HEK293 (cell line): Measurements from ENCODE around the gene SYNPR.
A peak's percentile ranks its signal among the peaks of the same experiment; 100 is the strongest.

Experiments
- CTCF ChIA-PET: fragments of 350-600 bp; formaldehyde crosslinking; extraction: SDS; loops from one replicate; lab custom pipeline; 2021; ENCODE audit warnings: antibody characterized with exemption; lab: Yijun Ruan, JAX
- POLR2A ChIA-PET: fragments of 300-600 bp; formaldehyde crosslinking; extraction: SDS; loops from one replicate; lab custom pipeline; 2020; ENCODE audit warnings: antibody characterized with exemption, inconsistent platforms; lab: Yijun Ruan, JAX
- H3K27ac ChIP-seq: fragments of 200-500 bp; sonication (Bioruptor generic); 2 replicates; pipeline ENCODE4 v1.5.1; 2014; ENCODE audit warnings: low read depth, low read length, control low read depth, inconsistent platforms; ENCODE audit errors: extremely low read depth
- H3K36me3 ChIP-seq, 2 experiments: fragments of 200-500 bp in 1 of 2; sonication (Bioruptor generic) in 1 of 2; 1 replicate in 1 of 2; 2 replicates in 1 of 2; pipeline ENCODE4 v1.5.1; 2014 to 2017; ENCODE audit warnings: inconsistent platforms in 2 of 2, low read length in 2 of 2; ENCODE audit not compliant: control insufficient read depth in 2 of 2, insufficient read depth in 1 of 2
- H3K4me1 ChIP-seq: fragments of 200-500 bp; sonication (Bioruptor generic); 2 replicates; pipeline ENCODE4 v1.5.1; 2014; ENCODE audit warnings: mild to moderate bottlenecking, low read length, inconsistent platforms; ENCODE audit not compliant: control insufficient read depth, insufficient read depth
- H3K4me3 ChIP-seq: 2 replicates; pipeline ENCODE4 v1.5.1; 2011; ENCODE audit warnings: low read depth, mild to moderate bottlenecking, control low read depth, low read length, moderate library complexity
- H3K9me3 ChIP-seq: fragments of 200-500 bp; sonication (Bioruptor generic); 2 replicates; pipeline ENCODE4 v1.5.1; 2014; ENCODE audit warnings: low read depth, low read length, inconsistent platforms; ENCODE audit not compliant: control insufficient read depth, insufficient read depth
- KLF7 ChIP-seq: fragments of 450-650 bp; formaldehyde crosslinking; IDR thresholded peaks from 2 replicates; pipeline ENCODE4 v1.5.1; 2016; ENCODE audit warnings: missing biosample characterization, missing genetic modification characterization, borderline replicate concordance
- ZBTB7A ChIP-seq: fragments of 450-650 bp; formaldehyde crosslinking; IDR thresholded peaks from 2 replicates; pipeline ENCODE4 v1.5.1; 2016; ENCODE audit warnings: low read depth, missing biosample characterization, missing genetic modification characterization
- ZNF114 ChIP-seq: fragments of 450-650 bp; formaldehyde crosslinking; IDR thresholded peaks from 2 replicates; pipeline ENCODE4 v1.5.0; 2017; ENCODE audit warnings: missing biosample characterization, missing genetic modification characterization
- ZNF121 ChIP-seq: fragments of 450-650 bp; formaldehyde crosslinking; IDR thresholded peaks from 2 replicates; pipeline ENCODE4 v1.5.1; 2016; ENCODE audit warnings: missing biosample characterization, missing genetic modification characterization
- ZNF175 ChIP-seq: fragments of 450-650 bp; formaldehyde crosslinking; IDR thresholded peaks from 2 replicates; pipeline ENCODE4 v1.5.1; 2016; ENCODE audit warnings: missing biosample characterization, missing genetic modification characterization
- ZNF23 ChIP-seq: fragments of 450-650 bp; formaldehyde crosslinking; IDR thresholded peaks from 2 replicates; pipeline ENCODE4 v1.5.1; 2016; ENCODE audit warnings: missing biosample characterization, missing genetic modification characterization, borderline replicate concordance
- ZNF248 ChIP-seq: fragments of 450-650 bp; formaldehyde crosslinking; IDR thresholded peaks from 2 replicates; pipeline ENCODE4 v1.5.1; 2017; ENCODE audit warnings: missing biosample characterization, missing genetic modification characterization
- ZNF335 ChIP-seq: fragments of 450-650 bp; formaldehyde crosslinking; conservative IDR thresholded peaks from 2 replicates; pipeline ENCODE4 v1.5.1; 2016; ENCODE audit warnings: missing biosample characterization, missing genetic modification characterization
- ZNF366 ChIP-seq: fragments of 450-650 bp; formaldehyde crosslinking; conservative IDR thresholded peaks from 2 replicates; pipeline ENCODE4 v1.5.1; 2016; ENCODE audit warnings: missing biosample characterization, missing genetic modification characterization
- ZNF544 ChIP-seq: fragments of 450-650 bp; formaldehyde crosslinking; IDR thresholded peaks from 2 replicates; pipeline ENCODE4 v1.5.0; 2017; ENCODE audit warnings: missing biosample characterization, missing genetic modification characterization
- ZNF670 ChIP-seq: fragments of 450-650 bp; formaldehyde crosslinking; IDR thresholded peaks from 2 replicates; pipeline ENCODE4 v1.5.1; 2016; ENCODE audit warnings: missing biosample characterization, missing genetic modification characterization, low read depth
- ZNF792 ChIP-seq: fragments of 450-650 bp; formaldehyde crosslinking; IDR thresholded peaks from 2 replicates; pipeline ENCODE4 v1.5.1; 2016; ENCODE audit warnings: missing biosample characterization, missing genetic modification characterization
- ZNF843 ChIP-seq: fragments of 450-650 bp; formaldehyde crosslinking; IDR thresholded peaks from 2 replicates; pipeline ENCODE4 v1.5.1; 2016; ENCODE audit warnings: missing biosample characterization, missing genetic modification characterization
- TF ChIP-seq, protein P1 (sequence below): fragments of 450-650 bp; formaldehyde crosslinking; IDR thresholded peaks from 2 replicates; pipeline ENCODE4 v1.5.1; 2016; ENCODE audit warnings: missing biosample characterization, missing genetic modification characterization, low read depth
- TF ChIP-seq, protein P2 (sequence below): fragments of 450-650 bp; formaldehyde crosslinking; IDR thresholded peaks from 2 replicates; pipeline ENCODE4 v1.5.1; 2016; ENCODE audit warnings: missing biosample characterization, missing genetic modification characterization
- TF ChIP-seq, protein P3 (sequence below): fragments of 450-650 bp; formaldehyde crosslinking; conservative IDR thresholded peaks from 2 replicates; pipeline ENCODE4 v1.5.1; 2016; ENCODE audit warnings: low read depth, missing biosample characterization, missing genetic modification characterization
- TF ChIP-seq, protein P4 (sequence below): fragments of 450-650 bp; formaldehyde crosslinking; IDR thresholded peaks from 2 replicates; pipeline ENCODE4 v1.5.1; 2016; ENCODE audit warnings: missing biosample characterization, missing genetic modification characterization
- TF ChIP-seq, protein P5 (sequence below): IDR thresholded peaks from 2 replicates; pipeline ENCODE4 v1.6.1; 2011; ENCODE audit warnings: mild to moderate bottlenecking, low read depth, low read length, borderline replicate concordance

The SYNPR gene

DNA sequence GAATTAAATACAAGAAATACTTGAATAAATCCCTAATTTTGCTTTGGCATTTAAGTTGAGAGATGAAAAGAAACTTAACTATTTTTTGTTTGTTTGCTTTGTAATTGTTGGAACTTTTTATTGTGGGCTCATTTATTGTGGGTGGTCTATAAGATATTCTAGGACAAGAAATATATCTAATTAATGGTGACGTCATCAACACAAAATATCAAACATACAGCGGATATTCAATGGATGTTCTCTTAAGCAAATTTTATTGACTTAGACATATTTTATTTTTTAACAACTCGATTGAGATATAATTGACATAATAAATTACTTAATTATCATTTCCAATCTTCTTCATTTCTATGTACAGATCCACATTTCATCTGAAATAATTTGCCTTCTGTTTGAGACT lies 30.0 kb downstream of the SYNPR start:
- TF ChIP-seq, protein P1, sequence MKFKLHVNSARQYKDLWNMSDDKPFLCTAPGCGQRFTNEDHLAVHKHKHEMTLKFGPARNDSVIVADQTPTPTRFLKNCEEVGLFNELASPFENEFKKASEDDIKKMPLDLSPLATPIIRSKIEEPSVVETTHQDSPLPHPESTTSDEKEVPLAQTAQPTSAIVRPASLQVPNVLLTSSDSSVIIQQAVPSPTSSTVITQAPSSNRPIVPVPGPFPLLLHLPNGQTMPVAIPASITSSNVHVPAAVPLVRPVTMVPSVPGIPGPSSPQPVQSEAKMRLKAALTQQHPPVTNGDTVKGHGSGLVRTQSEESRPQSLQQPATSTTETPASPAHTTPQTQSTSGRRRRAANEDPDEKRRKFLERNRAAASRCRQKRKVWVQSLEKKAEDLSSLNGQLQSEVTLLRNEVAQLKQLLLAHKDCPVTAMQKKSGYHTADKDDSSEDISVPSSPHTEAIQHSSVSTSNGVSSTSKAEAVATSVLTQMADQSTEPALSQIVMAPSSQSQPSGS (tag by site-specific recombination) = peak; percentile 77
- no peak for TF ChIP-seq ZNF121 (tag by site-specific recombination)
- POLR2A ChIA-PET = no interaction called here
- H3K4me1 ChIP-seq = no peaks in the 10 kb centered on the region
- no peak overlapping the region for H3K4me3 ChIP-seq
- H3K36me3 ChIP-seq = no peaks in the 10 kb centered on the region
- H3K27ac ChIP-seq = no peak overlapping the region
- CTCF ChIA-PET = no interaction called here
- no peaks in the 10 kb centered on the region for H3K9me3 ChIP-seq

DNA sequence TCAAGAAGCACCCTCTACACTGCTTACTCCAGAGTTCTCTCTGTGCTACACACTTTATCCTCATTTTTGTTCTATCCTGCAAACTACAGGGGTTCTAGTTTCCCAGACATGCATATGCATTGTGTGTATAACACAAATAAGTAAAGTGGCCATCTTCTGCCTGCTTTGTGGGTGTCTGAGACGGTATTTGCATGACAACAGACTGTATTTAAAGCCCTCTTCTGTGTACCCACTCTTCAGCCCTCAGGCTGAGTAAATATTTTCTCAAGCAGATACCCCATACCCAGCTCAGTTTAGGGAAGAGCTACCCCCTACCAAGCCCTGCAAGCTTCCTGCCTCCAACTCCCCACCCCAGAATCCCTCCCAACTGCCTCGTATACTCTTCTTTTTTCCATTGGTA lies 31.7 kb downstream of the SYNPR start:
- ChIA-PET POLR2A (no interaction called here), CTCF (no interaction called here)
- H3K9me3 ChIP-seq = no peaks in the 10 kb centered on the region
- no peaks in the 10 kb centered on the region for H3K4me1 ChIP-seq
- no peaks in the 10 kb centered on the region for H3K36me3 ChIP-seq
- TF ChIP-seq ZNF114 (tag by site-specific recombination) = no peak
- no peak for TF ChIP-seq ZBTB7A (tag by site-specific recombination)
- TF ChIP-seq KLF7 (tag by site-specific recombination) = no peak
- TF ChIP-seq, protein P2, sequence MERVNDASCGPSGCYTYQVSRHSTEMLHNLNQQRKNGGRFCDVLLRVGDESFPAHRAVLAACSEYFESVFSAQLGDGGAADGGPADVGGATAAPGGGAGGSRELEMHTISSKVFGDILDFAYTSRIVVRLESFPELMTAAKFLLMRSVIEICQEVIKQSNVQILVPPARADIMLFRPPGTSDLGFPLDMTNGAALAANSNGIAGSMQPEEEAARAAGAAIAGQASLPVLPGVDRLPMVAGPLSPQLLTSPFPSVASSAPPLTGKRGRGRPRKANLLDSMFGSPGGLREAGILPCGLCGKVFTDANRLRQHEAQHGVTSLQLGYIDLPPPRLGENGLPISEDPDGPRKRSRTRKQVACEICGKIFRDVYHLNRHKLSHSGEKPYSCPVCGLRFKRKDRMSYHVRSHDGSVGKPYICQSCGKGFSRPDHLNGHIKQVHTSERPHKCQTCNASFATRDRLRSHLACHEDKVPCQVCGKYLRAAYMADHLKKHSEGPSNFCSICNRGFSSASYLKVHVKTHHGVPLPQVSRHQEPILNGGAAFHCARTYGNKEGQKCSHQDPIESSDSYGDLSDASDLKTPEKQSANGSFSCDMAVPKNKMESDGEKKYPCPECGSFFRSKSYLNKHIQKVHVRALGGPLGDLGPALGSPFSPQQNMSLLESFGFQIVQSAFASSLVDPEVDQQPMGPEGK (tag by site-specific recombination) = no peak
- no peak for TF ChIP-seq ZNF792 (tag by site-specific recombination)
- TF ChIP-seq ZNF843 (tag by site-specific recombination) = no peak
- no peak for TF ChIP-seq ZNF175 (tag by site-specific recombination)
- TF ChIP-seq ZNF670 (tag by site-specific recombination) = no peak
- TF ChIP-seq, protein P3, sequence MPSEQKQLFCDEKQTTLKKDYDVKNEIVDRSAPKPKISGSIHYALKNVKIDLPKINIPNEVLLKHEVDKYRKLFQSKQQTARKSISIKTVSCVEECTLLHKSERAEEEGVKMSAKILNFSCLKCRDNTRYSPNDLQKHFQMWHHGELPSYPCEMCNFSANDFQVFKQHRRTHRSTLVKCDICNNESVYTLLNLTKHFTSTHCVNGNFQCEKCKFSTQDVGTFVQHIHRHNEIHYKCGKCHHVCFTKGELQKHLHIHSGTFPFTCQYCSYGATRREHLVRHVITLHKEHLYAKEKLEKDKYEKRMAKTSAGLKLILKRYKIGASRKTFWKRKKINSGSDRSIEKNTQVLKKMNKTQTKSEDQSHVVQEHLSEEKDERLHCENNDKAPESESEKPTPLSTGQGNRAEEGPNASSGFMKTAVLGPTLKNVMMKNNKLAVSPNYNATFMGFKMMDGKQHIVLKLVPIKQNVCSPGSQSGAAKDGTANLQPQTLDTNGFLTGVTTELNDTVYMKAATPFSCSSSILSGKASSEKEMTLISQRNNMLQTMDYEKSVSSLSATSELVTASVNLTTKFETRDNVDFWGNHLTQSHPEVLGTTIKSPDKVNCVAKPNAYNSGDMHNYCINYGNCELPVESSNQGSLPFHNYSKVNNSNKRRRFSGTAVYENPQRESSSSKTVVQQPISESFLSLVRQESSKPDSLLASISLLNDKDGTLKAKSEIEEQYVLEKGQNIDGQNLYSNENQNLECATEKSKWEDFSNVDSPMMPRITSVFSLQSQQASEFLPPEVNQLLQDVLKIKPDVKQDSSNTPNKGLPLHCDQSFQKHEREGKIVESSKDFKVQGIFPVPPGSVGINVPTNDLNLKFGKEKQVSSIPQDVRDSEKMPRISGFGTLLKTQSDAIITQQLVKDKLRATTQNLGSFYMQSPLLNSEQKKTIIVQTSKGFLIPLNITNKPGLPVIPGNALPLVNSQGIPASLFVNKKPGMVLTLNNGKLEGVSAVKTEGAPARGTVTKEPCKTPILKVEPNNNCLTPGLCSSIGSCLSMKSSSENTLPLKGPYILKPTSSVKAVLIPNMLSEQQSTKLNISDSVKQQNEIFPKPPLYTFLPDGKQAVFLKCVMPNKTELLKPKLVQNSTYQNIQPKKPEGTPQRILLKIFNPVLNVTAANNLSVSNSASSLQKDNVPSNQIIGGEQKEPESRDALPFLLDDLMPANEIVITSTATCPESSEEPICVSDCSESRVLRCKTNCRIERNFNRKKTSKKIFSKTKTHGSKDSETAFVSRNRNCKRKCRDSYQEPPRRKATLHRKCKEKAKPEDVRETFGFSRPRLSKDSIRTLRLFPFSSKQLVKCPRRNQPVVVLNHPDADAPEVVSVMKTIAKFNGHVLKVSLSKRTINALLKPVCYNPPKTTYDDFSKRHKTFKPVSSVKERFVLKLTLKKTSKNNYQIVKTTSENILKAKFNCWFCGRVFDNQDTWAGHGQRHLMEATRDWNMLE (tag by site-specific recombination) = no peak
- no peak for TF ChIP-seq ZNF335 (tag by site-specific recombination)
- no peak for TF ChIP-seq ZNF23 (tag by site-specific recombination)
- TF ChIP-seq, protein P4, sequence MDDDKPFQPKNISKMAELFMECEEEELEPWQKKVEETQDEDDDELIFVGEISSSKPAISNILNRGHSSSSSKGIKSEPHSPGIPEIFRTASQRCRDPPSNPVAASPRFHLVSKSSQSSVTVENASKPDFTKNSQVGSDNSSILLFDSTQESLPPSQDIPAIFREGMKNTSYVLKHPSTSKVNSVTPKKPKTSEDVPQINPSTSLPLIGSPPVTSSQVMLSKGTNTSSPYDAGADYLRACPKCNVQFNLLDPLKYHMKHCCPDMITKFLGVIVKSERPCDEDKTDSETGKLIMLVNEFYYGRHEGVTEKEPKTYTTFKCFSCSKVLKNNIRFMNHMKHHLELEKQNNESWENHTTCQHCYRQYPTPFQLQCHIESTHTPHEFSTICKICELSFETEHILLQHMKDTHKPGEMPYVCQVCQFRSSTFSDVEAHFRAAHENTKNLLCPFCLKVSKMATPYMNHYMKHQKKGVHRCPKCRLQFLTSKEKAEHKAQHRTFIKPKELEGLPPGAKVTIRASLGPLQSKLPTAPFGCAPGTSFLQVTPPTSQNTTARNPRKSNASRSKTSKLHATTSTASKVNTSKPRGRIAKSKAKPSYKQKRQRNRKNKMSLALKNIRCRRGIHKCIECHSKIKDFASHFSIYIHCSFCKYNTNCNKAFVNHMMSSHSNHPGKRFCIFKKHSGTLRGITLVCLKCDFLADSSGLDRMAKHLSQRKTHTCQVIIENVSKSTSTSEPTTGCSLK (tag by site-specific recombination) = no peak
- TF ChIP-seq ZNF366 (tag by site-specific recombination) = no peak
- TF ChIP-seq ZNF248 (tag by site-specific recombination) = no peak
- TF ChIP-seq, protein P5, sequence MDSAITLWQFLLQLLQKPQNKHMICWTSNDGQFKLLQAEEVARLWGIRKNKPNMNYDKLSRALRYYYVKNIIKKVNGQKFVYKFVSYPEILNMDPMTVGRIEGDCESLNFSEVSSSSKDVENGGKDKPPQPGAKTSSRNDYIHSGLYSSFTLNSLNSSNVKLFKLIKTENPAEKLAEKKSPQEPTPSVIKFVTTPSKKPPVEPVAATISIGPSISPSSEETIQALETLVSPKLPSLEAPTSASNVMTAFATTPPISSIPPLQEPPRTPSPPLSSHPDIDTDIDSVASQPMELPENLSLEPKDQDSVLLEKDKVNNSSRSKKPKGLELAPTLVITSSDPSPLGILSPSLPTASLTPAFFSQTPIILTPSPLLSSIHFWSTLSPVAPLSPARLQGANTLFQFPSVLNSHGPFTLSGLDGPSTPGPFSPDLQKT = no peak
- no peak for TF ChIP-seq ZNF544 (tag by site-specific recombination)
- no peak overlapping the region for H3K27ac ChIP-seq
- no peak overlapping the region for H3K4me3 ChIP-seq
